Measurements from ENCODE around the gene SLC38A10. TPM values are rescaled to one million over a fixed set of nuclear protein-coding genes. Genes with fewer than 3 reads are reported as not detected.

SLC38A10 gene
- total and polyA plus RNA-seq, 2 experiments from 2014 or later, result 94.4 to 131 TPM

DNA sequence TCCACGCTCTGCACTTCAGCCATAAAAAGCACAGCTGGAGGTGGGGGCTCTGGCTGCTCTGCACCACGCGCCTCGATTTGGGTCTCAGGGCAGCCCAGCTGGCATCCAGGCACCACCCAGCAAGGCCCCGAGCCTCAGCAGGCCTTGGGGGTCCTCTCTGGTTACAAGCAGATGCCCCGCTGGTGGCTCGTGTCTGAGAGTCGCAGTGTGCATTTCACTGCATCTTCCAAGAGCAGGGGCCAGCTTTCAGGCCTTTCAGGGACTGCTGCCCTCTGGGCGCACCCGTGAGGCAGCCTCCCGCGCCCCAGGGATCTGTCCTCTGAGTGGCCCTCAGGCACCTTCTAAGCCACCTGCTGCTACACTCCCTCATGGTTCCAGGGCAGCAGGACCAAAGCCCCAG, 30.5 kb downstream of the SLC38A10 start:
- TF ChIP-seq, protein P1, sequence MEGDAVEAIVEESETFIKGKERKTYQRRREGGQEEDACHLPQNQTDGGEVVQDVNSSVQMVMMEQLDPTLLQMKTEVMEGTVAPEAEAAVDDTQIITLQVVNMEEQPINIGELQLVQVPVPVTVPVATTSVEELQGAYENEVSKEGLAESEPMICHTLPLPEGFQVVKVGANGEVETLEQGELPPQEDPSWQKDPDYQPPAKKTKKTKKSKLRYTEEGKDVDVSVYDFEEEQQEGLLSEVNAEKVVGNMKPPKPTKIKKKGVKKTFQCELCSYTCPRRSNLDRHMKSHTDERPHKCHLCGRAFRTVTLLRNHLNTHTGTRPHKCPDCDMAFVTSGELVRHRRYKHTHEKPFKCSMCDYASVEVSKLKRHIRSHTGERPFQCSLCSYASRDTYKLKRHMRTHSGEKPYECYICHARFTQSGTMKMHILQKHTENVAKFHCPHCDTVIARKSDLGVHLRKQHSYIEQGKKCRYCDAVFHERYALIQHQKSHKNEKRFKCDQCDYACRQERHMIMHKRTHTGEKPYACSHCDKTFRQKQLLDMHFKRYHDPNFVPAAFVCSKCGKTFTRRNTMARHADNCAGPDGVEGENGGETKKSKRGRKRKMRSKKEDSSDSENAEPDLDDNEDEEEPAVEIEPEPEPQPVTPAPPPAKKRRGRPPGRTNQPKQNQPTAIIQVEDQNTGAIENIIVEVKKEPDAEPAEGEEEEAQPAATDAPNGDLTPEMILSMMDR (IDR thresholded peaks at IDR 0.05; ENCODE audit: low read depth, low read length), result no peak
- Histone ChIP-seq H3K27ac (no peak overlapping the region), H3K4me3 (no peak overlapping the region), H3K36me3 (peaks cover 6% of the 10 kb centered on the region), H3K9me3 (ENCODE audit: low read depth) (no peaks in the 10 kb centered on the region), H3K4me1 (ENCODE audit: low read depth) (no peaks in the 10 kb centered on the region), H3K27me3 (no peaks in the 10 kb centered on the region)
- DNase-seq (ENCODE audit: low read depth in 1 of 2, low spot score in 1 of 2), result no peak

DNA sequence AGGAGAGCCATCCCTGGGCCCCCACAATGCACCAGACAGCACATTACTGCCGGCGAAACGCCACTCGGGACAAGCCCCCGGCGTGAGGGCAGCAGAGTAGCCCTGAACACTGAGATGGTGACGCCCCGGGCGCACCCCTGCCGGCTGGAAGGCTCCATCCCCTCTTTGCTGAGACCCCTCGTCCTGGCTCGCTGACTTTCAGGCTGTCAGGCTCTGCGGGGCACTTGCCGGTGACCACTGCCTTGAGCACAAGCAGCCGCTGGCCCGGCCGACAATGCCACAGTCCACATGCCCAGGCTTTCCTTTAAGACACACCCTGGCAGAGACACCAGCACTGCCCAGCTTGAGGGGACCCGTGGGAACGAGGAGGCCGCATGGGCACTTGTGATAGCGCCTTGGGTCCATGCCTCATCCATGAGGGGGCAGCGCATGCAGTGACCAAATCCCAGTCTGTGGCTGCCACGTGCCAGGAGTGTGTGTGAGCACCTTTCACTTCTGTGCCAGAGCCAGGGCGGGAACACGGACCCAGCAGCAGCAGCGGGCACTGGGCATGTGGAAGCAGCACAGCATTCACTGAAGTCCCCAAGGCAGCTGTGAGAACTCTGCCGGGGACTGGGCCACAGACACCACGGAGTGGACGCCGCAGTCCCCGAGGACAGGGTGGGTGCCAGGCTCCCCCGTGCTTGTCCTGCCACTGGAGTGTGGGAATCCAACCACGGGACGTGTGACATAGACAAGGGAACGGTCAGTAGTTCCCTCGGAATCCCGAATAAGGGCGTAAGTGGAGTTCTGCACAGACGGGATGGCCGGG, 31.5 kb downstream of the SLC38A10 start:
- Histone ChIP-seq H3K4me3 (no peak overlapping the region), H3K4me1 (ENCODE audit: low read depth) (no peaks in the 10 kb centered on the region), H3K27ac (no peak overlapping the region), H3K36me3 (peaks cover 2% of the 10 kb centered on the region), H3K9me3 (ENCODE audit: low read depth) (no peaks in the 10 kb centered on the region), H3K27me3 (no peaks in the 10 kb centered on the region)
- no peak for DNase-seq (ENCODE audit: low read depth in 1 of 2, low spot score in 1 of 2)
- TF ChIP-seq, protein P1 (IDR thresholded peaks at IDR 0.05; ENCODE audit: low read depth, low read length), result no peak

DNA sequence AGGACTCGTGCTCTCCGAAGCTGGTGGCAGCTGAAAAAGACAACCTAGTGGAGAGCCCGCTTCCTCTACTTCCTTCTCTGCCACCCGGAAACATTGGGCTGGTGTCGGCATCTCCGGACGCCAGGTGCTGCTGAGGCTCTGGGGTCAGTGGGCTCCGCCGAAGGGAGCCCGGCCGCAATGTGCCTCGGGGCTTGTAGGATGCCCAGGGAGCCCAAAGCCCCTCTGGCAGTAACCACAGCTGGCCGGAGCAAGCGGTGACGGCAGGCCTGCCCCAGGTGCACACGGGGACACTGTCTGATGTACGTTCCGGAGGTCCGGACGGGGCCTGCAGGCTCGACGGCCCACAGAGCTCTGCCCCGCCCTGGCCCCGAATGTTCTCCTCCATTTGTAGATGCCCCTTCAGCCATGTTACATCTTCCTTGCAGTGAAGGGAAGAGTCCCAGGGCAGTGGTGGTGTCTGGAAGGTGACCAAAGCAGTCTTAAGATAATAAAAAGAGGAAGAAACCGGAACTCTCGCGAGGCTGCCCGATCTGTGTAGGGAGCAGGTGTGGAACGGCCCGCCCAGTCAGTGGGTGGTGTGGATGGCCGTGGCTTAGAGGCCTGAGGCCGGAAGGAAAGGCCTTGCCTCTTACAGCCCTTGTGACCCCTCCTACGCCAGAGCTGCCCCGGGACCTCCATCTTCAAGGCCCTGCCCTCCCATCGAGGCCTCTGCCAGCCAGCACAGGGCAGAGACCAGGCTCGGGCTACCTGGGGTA, 33.3 kb downstream of the SLC38A10 start:
- no peaks in the 10 kb centered on the region for H3K36me3 ChIP-seq

DNA sequence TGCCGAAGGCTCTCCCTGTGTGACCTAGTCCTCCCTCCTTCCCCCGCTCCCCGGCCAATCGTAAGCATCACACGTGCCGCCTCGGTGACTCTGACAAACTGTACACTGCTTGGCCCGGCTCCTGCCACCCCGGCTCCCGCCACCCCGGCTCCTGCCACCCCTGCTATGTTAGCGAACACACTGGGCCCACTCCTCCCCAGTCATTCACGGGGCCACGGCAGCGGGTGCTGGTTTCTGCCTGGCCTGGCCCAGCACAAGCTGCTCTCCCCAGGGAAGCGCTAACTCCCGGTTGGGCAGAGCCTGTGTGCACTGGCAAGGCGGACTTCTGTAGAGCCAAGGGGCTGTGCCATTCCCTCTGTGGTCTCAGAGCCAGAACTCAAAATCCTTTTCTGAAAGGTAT, 34.0 kb downstream of the SLC38A10 start:
- Histone ChIP-seq H3K9me3 (ENCODE audit: low read depth) (no peaks in the 10 kb centered on the region), H3K36me3 (no peaks in the 10 kb centered on the region)
- TF ChIP-seq, protein P1 (IDR thresholded peaks at IDR 0.05; ENCODE audit: low read depth, low read length), result no peak

More for the DNA sequence above, 33.3 kb downstream of the SLC38A10 start:
- no peak for DNase-seq (ENCODE audit: low read depth in 1 of 2, low spot score in 1 of 2)
- TF ChIP-seq, protein P1 (IDR thresholded peaks at IDR 0.05; ENCODE audit: low read depth, low read length), result no peak
- Histone ChIP-seq H3K27ac (no peak overlapping the region), H3K4me3 (no peak overlapping the region), H3K4me1 (ENCODE audit: low read depth) (no peaks in the 10 kb centered on the region), H3K9me3 (ENCODE audit: low read depth) (no peaks in the 10 kb centered on the region), H3K27me3 (no peaks in the 10 kb centered on the region)

DNA sequence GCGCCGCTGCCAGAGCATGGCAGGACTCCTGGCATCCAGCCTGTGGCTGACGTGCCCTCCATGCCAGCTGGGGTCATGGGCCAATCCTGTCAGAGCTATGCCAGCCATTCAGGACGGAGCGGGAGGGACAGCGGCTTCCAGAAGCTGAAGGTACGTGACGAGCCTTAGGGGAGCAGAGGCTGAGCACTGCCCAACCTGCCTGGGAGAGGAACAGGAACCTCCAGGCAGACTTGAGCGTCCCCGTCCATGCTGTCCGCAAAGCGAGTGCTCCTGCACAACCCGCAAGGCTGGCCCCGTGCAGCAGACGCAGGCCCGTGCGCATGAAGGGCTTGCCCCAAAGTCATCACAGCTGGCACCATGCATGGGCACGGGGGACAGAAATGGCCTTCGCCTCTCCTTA, 34.5 kb downstream of the SLC38A10 start:
- DNase-seq (ENCODE audit: low read depth in 1 of 2, low spot score in 1 of 2), result no peak
- Histone ChIP-seq H3K4me1 (ENCODE audit: low read depth) (peaks cover under 1% of the 10 kb centered on the region), H3K36me3 (no peaks in the 10 kb centered on the region), H3K27ac (no peak overlapping the region), H3K4me3 (no peak overlapping the region), H3K9me3 (ENCODE audit: low read depth) (no peaks in the 10 kb centered on the region), H3K27me3 (no peaks in the 10 kb centered on the region)
- TF ChIP-seq, protein P1 (IDR thresholded peaks at IDR 0.05; ENCODE audit: low read depth, low read length), result no peak

More for the DNA sequence above, 34.0 kb downstream of the SLC38A10 start:
- Histone ChIP-seq H3K4me3 (no peak overlapping the region), H3K27me3 (no peaks in the 10 kb centered on the region), H3K27ac (no peak overlapping the region), H3K4me1 (ENCODE audit: low read depth) (no peaks in the 10 kb centered on the region)
- no peak for DNase-seq (ENCODE audit: low read depth in 1 of 2, low spot score in 1 of 2)
